A549 (cell line): ENCODE data around the gene SKP1. TPM values are rescaled to one million over a fixed set of nuclear protein-coding genes. Genes with fewer than 3 reads are reported as not detected.
A peak's percentile ranks its signal among the peaks of the same experiment; 100 is the strongest.

ENCODE experiments used
- BHLHE40 ChIP-seq: IDR thresholded peaks from 2 replicates; pipeline ENCODE4 v1.6.1; 2012; ENCODE audit warnings: low read depth, low read length, inconsistent platforms
- EHF ChIP-seq: fragments of 250-450 bp; sonication (Bioruptor Pico); IDR thresholded peaks from 2 replicates; pipeline ENCODE4 v1.5.0; 2020; ENCODE audit warnings: mild to moderate bottlenecking
- EP300 ChIP-seq, 2 experiments: fragments of >200 bp; sonication (Bioruptor Twin); formaldehyde crosslinking; IDR thresholded peaks; 2 replicates in 1 of 2; 3 replicates in 1 of 2; pipeline ENCODE4 v1.6.1; 2016 to 2017
- ESRRA ChIP-seq: fragments of 150-350 bp; IDR thresholded peaks from 2 replicates; pipeline ENCODE4 v1.6.1; 2014; ENCODE audit warnings: mild to moderate bottlenecking, low read length, borderline replicate concordance
- FOXS1 ChIP-seq: fragments of 250-450 bp; sonication (Bioruptor Pico); IDR thresholded peaks from 2 replicates; pipeline ENCODE4 v1.5.0; 2020; ENCODE audit warnings: mild to moderate bottlenecking, moderate library complexity
- HEYL ChIP-seq: fragments of 250-450 bp; sonication (Bioruptor Pico); IDR thresholded peaks from 2 replicates; pipeline ENCODE4 v1.8.0; 2021; ENCODE audit warnings: mild to moderate bottlenecking, moderate library complexity
- JUNB ChIP-seq: fragments of >200 bp; sonication (Bioruptor Twin); formaldehyde crosslinking; IDR thresholded peaks from 2 replicates; pipeline ENCODE4 v1.6.1; 2016
- KDM1A ChIP-seq: fragments of 200-600 bp; sonication (generic); IDR thresholded peaks from 2 replicates; pipeline ENCODE4 v1.6.1; 2016; ENCODE audit warnings: low read depth, mild to moderate bottlenecking
- MAFK ChIP-seq: fragments of 450-650 bp; IDR thresholded peaks from 2 replicates; pipeline ENCODE4 v1.6.1; 2014; ENCODE audit not compliant: partially characterized antibody
- MAZ ChIP-seq: fragments of 150-350 bp; IDR thresholded peaks from 2 replicates; pipeline ENCODE4 v1.6.1; 2014; ENCODE audit warnings: antibody characterized with exemption, low read depth, low read length, borderline replicate concordance
- NR3C1 ChIP-seq: fragments of >200 bp; sonication (Bioruptor Twin); formaldehyde crosslinking; IDR thresholded peaks from 3 replicates; pipeline ENCODE4 v1.6.1; 2017
- PHF8 ChIP-seq: fragments of 200-600 bp; sonication (generic); IDR thresholded peaks from 2 replicates; pipeline ENCODE4 v1.6.1; 2016; ENCODE audit warnings: low read depth, mild to moderate bottlenecking, antibody characterized with exemption, moderate library complexity, borderline replicate concordance
- RAD21 ChIP-seq, 2 experiments: fragments of >200 bp in 1 of 2; sonication (Bioruptor Twin) in 1 of 2; formaldehyde crosslinking in 1 of 2; IDR thresholded peaks in 1 of 2; conservative IDR thresholded peaks in 1 of 2; 2 replicates in 1 of 2; 3 replicates in 1 of 2; pipeline ENCODE4 v1.6.1; 2012 to 2018; ENCODE audit warnings: inconsistent platforms in 1 of 2
- RARB ChIP-seq: fragments of 250-450 bp; sonication (Bioruptor Pico); IDR thresholded peaks from 2 replicates; pipeline ENCODE4 v1.8.0; 2021; ENCODE audit warnings: mild to moderate bottlenecking, moderate library complexity
- RCOR1 ChIP-seq: fragments of 150-350 bp; IDR thresholded peaks from 2 replicates; pipeline ENCODE4 v1.6.1; 2014; ENCODE audit warnings: antibody characterized with exemption, low read length, low read depth
- RFX5 ChIP-seq: fragments of 450-650 bp; IDR thresholded peaks from 2 replicates; pipeline ENCODE4 v1.7.1; 2014; ENCODE audit warnings: antibody characterized with exemption, mild to moderate bottlenecking, moderate library complexity
- RNF2 ChIP-seq: fragments of 200-600 bp; sonication (generic); IDR thresholded peaks from 2 replicates; pipeline ENCODE4 v1.6.1; 2016; ENCODE audit warnings: low read depth, mild to moderate bottlenecking, antibody characterized with exemption, moderate library complexity, borderline replicate concordance
- SREBF2 ChIP-seq: fragments of 450-650 bp; IDR thresholded peaks from 2 replicates; pipeline ENCODE4 v1.6.1; 2014; ENCODE audit warnings: mild to moderate bottlenecking, moderate library complexity
- ZNF302 ChIP-seq: fragments of 250-450 bp; sonication (Bioruptor Pico); IDR thresholded peaks from 2 replicates; pipeline ENCODE4 v1.9.0; 2021; ENCODE audit warnings: inconsistent platforms, mild to moderate bottlenecking, moderate library complexity
- ZSCAN20 ChIP-seq: fragments of 250-450 bp; sonication (Bioruptor Pico); IDR thresholded peaks from 2 replicates; pipeline ENCODE4 v1.8.0; 2022; ENCODE audit warnings: mild to moderate bottlenecking, moderate library complexity
- polyA plus RNA-seq, 4 experiments: library from polyadenylated mRNA; depleted of rRNA in 3 of 4; stranded (reverse); fragments of >200 nt; fragmentation: RNase III in 1 of 4; extraction: RNeasy Plus Mini Kit Qiagen cat#74134 plus additional on column Dnase treatment in 1 of 4; gene quantifications; 2 replicates in 3 of 4; 3 replicates in 1 of 4; pipeline ENCODE4 v1.2.3, GENCODE V29; 2011 to 2017
- TF ChIP-seq, protein P1 (sequence below): fragments of >200 bp; sonication (Bioruptor Twin); formaldehyde crosslinking; IDR thresholded peaks from 3 replicates; pipeline ENCODE4 v1.6.1; 2016
- TF ChIP-seq, protein P2 (sequence below): IDR thresholded peaks from 2 replicates; pipeline ENCODE4 v1.6.1; 2012
- TF ChIP-seq, protein P3 (sequence below): IDR thresholded peaks from 2 replicates; pipeline ENCODE4 v1.6.1; 2012; ENCODE audit warnings: low read depth, borderline replicate concordance
- TF ChIP-seq, protein P4 (sequence below): fragments of >200 bp; sonication (Bioruptor Twin); formaldehyde crosslinking; IDR thresholded peaks from 3 replicates; pipeline ENCODE4 v1.5.1; 2016
- TF ChIP-seq, protein P5 (sequence below): fragments of 250-450 bp; sonication (Bioruptor Pico); IDR thresholded peaks from 2 replicates; pipeline ENCODE4 v1.5.0; 2020; ENCODE audit warnings: low read depth, mild to moderate bottlenecking, moderate library complexity

SKP1 gene
- polyA plus RNA-seq, 2 of the 4 experiments (the other 2 are of a cell fraction): 776 to 870 TPM

DNA sequence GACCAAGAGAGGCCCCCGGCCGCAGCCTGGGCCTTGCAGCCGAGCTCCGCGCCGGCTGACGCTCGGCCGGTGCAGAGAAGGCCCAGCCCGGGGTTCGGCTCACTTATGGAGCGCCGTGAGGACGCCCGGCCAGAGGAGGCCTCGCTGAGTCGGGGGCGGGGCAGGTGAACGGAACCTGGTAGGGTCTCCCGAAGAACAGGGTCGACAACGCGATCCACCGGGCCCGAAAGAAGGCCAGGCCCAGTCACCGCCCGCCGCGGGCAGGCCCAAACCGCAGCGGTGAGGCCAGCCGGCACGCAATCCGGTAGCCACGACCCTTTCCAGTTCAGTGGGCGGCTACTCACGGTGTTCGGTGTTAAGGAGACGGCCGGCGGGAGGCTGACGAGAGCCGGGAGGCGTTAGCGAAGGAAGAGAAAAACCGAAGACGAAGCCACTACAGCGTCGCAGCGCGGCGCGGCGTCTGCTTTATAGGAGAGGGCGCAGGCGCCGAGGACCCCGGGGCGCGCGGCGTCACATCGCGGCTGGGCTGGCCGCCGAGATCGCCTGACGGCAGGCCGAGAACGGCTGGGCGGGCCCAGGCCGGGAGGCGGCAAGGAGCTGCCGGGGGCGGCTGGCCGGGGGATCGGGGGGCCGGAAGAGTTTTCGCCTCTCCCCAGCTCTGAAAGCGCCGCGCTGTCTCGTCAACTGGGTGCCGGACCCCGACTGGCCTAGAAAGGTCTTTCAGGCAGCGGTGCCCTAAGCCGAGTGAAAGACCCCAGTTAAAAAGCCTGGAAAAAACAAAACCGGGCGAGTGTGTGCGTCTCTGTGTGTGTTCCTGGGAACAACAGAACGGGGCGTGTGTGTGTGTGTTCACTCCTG, at the start of gene SKP1 (continued):
- TF ChIP-seq RFX5 (no peak), NR3C1 (no peak), RARB (no peak; the same call in 1 of the 2 replicates), HEYL (CRISPR knock-in tag) (no peak), FOXS1 (CRISPR knock-in tag) (no peak), ZNF302 (CRISPR knock-in tag) (no peak), RAD21 (conservative IDR thresholded peaks at IDR 0.05 in 1 of 2, IDR thresholded peaks at IDR 0.05 in 1 of 2) (no peak), PHF8 (peak; percentile 100), EHF (CRISPR knock-in tag) (no peak), RNF2 (no peak), JUNB (no peak), SREBF2 (no peak), MAZ (no peak), ZSCAN20 (no peak), KDM1A (no peak), EP300 (IDR thresholded peaks at IDR 0.05) (no peak), MAFK (no peak), BHLHE40 (no peak), RCOR1 (no peak), ESRRA (no peak)
- TF ChIP-seq, protein P1, sequence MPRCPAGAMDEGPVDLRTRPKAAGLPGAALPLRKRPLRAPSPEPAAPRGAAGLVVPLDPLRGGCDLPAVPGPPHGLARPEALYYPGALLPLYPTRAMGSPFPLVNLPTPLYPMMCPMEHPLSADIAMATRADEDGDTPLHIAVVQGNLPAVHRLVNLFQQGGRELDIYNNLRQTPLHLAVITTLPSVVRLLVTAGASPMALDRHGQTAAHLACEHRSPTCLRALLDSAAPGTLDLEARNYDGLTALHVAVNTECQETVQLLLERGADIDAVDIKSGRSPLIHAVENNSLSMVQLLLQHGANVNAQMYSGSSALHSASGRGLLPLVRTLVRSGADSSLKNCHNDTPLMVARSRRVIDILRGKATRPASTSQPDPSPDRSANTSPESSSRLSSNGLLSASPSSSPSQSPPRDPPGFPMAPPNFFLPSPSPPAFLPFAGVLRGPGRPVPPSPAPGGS: peak; percentile 96
- TF ChIP-seq, protein P2, sequence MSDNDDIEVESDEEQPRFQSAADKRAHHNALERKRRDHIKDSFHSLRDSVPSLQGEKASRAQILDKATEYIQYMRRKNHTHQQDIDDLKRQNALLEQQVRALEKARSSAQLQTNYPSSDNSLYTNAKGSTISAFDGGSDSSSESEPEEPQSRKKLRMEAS: peak; percentile 84
- TF ChIP-seq, protein P3, sequence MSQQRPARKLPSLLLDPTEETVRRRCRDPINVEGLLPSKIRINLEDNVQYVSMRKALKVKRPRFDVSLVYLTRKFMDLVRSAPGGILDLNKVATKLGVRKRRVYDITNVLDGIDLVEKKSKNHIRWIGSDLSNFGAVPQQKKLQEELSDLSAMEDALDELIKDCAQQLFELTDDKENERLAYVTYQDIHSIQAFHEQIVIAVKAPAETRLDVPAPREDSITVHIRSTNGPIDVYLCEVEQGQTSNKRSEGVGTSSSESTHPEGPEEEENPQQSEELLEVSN: peak; percentile 64; the same call in 1 of the 2 replicates
- TF ChIP-seq, protein P4, sequence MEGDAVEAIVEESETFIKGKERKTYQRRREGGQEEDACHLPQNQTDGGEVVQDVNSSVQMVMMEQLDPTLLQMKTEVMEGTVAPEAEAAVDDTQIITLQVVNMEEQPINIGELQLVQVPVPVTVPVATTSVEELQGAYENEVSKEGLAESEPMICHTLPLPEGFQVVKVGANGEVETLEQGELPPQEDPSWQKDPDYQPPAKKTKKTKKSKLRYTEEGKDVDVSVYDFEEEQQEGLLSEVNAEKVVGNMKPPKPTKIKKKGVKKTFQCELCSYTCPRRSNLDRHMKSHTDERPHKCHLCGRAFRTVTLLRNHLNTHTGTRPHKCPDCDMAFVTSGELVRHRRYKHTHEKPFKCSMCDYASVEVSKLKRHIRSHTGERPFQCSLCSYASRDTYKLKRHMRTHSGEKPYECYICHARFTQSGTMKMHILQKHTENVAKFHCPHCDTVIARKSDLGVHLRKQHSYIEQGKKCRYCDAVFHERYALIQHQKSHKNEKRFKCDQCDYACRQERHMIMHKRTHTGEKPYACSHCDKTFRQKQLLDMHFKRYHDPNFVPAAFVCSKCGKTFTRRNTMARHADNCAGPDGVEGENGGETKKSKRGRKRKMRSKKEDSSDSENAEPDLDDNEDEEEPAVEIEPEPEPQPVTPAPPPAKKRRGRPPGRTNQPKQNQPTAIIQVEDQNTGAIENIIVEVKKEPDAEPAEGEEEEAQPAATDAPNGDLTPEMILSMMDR: no peak
- TF ChIP-seq, protein P5, sequence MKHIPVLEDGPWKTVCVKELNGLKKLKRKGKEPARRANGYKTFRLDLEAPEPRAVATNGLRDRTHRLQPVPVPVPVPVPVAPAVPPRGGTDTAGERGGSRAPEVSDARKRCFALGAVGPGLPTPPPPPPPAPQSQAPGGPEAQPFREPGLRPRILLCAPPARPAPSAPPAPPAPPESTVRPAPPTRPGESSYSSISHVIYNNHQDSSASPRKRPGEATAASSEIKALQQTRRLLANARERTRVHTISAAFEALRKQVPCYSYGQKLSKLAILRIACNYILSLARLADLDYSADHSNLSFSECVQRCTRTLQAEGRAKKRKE (CRISPR knock-in tag): no peak
